K562 (cell line): ENCODE measurements around the gene DGAT2. TPM values are rescaled to one million over a fixed set of nuclear protein-coding genes. Genes with fewer than 3 reads are reported as not detected.

Experiments
- ATAC-seq: fragments of 200-7000 bp; cut with Tn5 transposase; 3 replicates; pipeline ENCODE4 v1.9.1; 2020; ENCODE audit warnings: moderate library complexity
- BruUV-seq: library from RNA; stranded (reverse); fragments of 400-500 nt; replicated peaks from 2 replicates; lab custom pipeline; 2021; lab: Mats Ljungman, UMichigan
- CTCF ChIA-PET: fragments of 300-600 bp; formaldehyde crosslinking; extraction: SDS; loops from one replicate; lab custom pipeline; 2021; ENCODE audit warnings: low intra/inter-chr PET ratio; lab: Yijun Ruan, JAX
- POLR2A ChIA-PET: fragments of 300-600, 350-650 bp; sonication (Branson Sonifier 250); formaldehyde crosslinking; extraction: SDS; loops from one replicate; lab custom pipeline; 2021; ENCODE audit warnings: antibody characterized with exemption, inconsistent platforms; lab: Yijun Ruan, JAX
- DNase-seq, 4 experiments: peaks; one replicate each; pipeline versions ENCODE4 v3.0.0 to v3.0.0-alpha.2; 2011 to 2018; ENCODE audit warnings: low spot score in 3 of 4, mixed read lengths in 3 of 4; ENCODE audit errors: extremely low read depth in 1 of 4
- FAIRE-seq: peaks from 2 replicates; lab custom pipeline; 2011; peaks lifted over from hg19 to GRCh38; lab: Jason Lieb, UNC
- H2AFZ ChIP-seq: 2 replicates; pipeline ENCODE4 v1.6.0; 2011; ENCODE audit warnings: low read depth, low read length, control low read depth, inconsistent platforms
- H3K27ac ChIP-seq: fragments of 200-600 bp; 3 replicates; pipeline ENCODE4 v1.8.0; 2011; ENCODE audit warnings: low read depth, mild to moderate bottlenecking, control low read depth, inconsistent platforms, low read length, moderate library complexity, mixed read lengths; ENCODE audit errors: extremely low read depth
- H3K27me3 ChIP-seq, 2 experiments: fragments of 300-600 bp in 1 of 2; 2 replicates in 1 of 2; 3 replicates in 1 of 2; pipeline versions ENCODE4 v1.6.0 to v1.8.0; 2011; ENCODE audit warnings: inconsistent platforms in 2 of 2, low read length in 2 of 2, mild to moderate bottlenecking in 1 of 2, mixed read lengths in 1 of 2, moderate library complexity in 1 of 2; ENCODE audit not compliant: control insufficient read depth in 2 of 2, insufficient read depth in 2 of 2
- H3K36me3 ChIP-seq: fragments of 300-600 bp; 3 replicates; pipeline ENCODE4 v1.8.0; 2011; ENCODE audit warnings: mild to moderate bottlenecking, low read length, inconsistent platforms; ENCODE audit not compliant: control insufficient read depth, insufficient read depth
- H3K4me1 ChIP-seq, 2 experiments: fragments of 200-600 bp in 1 of 2; replicated peaks in 1 of 2; 2 replicates in 1 of 2; 3 replicates in 1 of 2; pipeline versions ENCODE4 v1.5.1 to v1.8.0; 2011; ENCODE audit warnings: inconsistent platforms in 2 of 2, low read length in 2 of 2, mild to moderate bottlenecking in 1 of 2, mixed read lengths in 1 of 2, moderate library complexity in 1 of 2; ENCODE audit not compliant: control insufficient read depth in 2 of 2, insufficient read depth in 2 of 2
- H3K4me2 ChIP-seq: 2 replicates; pipeline ENCODE4 v1.6.1; 2011; ENCODE audit warnings: low read length, control low read depth, inconsistent platforms, mixed read lengths; ENCODE audit not compliant: insufficient read depth
- H3K4me3 ChIP-seq: fragments of 200-600 bp; sonication (generic), shearing (Covaris generic); 2 replicates; pipeline ENCODE4 v1.5.1; 2016; ENCODE audit warnings: control low read depth, inconsistent platforms
- H3K79me2 ChIP-seq: fragments of 200-600 bp; 3 replicates; pipeline ENCODE4 v1.8.0; 2011; ENCODE audit warnings: low read length, inconsistent platforms; ENCODE audit not compliant: control insufficient read depth, insufficient read depth
- H3K9ac ChIP-seq, 2 experiments: 2 replicates each; pipeline versions ENCODE4 v1.6.0 to v1.6.1; 2011; ENCODE audit warnings: low read depth in 2 of 2, low read length in 2 of 2, control low read depth in 1 of 2, inconsistent platforms in 1 of 2, mild to moderate bottlenecking in 1 of 2, mixed read lengths in 1 of 2; ENCODE audit not compliant: insufficient read depth in 1 of 2
- H3K9me1 ChIP-seq: one replicate; pipeline ENCODE4 v1.6.0; 2011; ENCODE audit warnings: inconsistent platforms, mild to moderate bottlenecking, low read length, moderate library complexity; ENCODE audit not compliant: control insufficient read depth, insufficient read depth
- H3K9me3 ChIP-seq: replicated peaks from 2 replicates; pipeline ENCODE4 v1.5.1; 2011; ENCODE audit warnings: low read depth, low read length, inconsistent platforms; ENCODE audit not compliant: control insufficient read depth, insufficient read depth
- H4K20me1 ChIP-seq: replicated peaks from 2 replicates; pipeline ENCODE4 v1.6.1; 2011; ENCODE audit warnings: low read length, inconsistent platforms, mixed read lengths; ENCODE audit not compliant: control insufficient read depth, insufficient read depth
- CBFA2T3 ChIP-seq: fragments of 450-650 bp; IDR thresholded peaks from 2 replicates; pipeline ENCODE4 v1.6.1; 2017
- DACH1 ChIP-seq: fragments of 450-650 bp; IDR thresholded peaks from 2 replicates; pipeline ENCODE4 v1.6.1; 2018; ENCODE audit not compliant: partially characterized antibody
- EGR1 ChIP-seq: fragments of 450-650 bp; conservative IDR thresholded peaks from 2 replicates; pipeline ENCODE4 v1.6.1; 2017; ENCODE audit warnings: mild to moderate bottlenecking
- HMGXB4 ChIP-seq: sonication (generic); formaldehyde crosslinking; IDR thresholded peaks from 2 replicates; pipeline ENCODE4 v1.8.1; 2023; ENCODE audit warnings: mild to moderate bottlenecking, missing genetic modification reagents
- JUNB ChIP-seq: fragments of 450-650 bp; formaldehyde crosslinking; conservative IDR thresholded peaks from 2 replicates; pipeline ENCODE4 v1.4.0; 2020; ENCODE audit warnings: mild to moderate bottlenecking
- MTF1 ChIP-seq: fragments of 250-450 bp; sonication (Bioruptor Pico); IDR thresholded peaks from 2 replicates; pipeline ENCODE4 v1.9.0; 2021; ENCODE audit warnings: moderate library complexity, mild to moderate bottlenecking, inconsistent platforms, borderline replicate concordance
- PHTF2 ChIP-seq: fragments of 250-450 bp; sonication (Bioruptor Pico); IDR thresholded peaks from 2 replicates; pipeline ENCODE4 v1.5.0; 2021; ENCODE audit warnings: mild to moderate bottlenecking
- ZNF696 ChIP-seq: fragments of 250-450 bp; sonication (Bioruptor Pico); conservative IDR thresholded peaks from 2 replicates; pipeline ENCODE4 v1.4.0; 2020; ENCODE audit warnings: mild to moderate bottlenecking, moderate library complexity
- WGBS: fragments of 100-300 bp; shearing (Covaris generic); methylation state at CpG from one replicate; pipeline ENCODE4 v1.1.6; 2016; ENCODE audit warnings: low coverage, mixed read lengths; ENCODE audit not compliant: insufficient coverage; ENCODE audit errors: missing lambda C conversion rate; 5-methylcytosine and 5-hydroxymethylcytosine counted together
- in situ Hi-C: fragments of 300-500 bp; cut with MboI; formaldehyde crosslinking; loops from 4 replicates; pipeline ENCODE4 v1.15.0; 2018; ENCODE audit warnings: inconsistent platforms, mixed read lengths
- intact Hi-C: fragments of 100-400 bp; cut with micrococcal nuclease; formaldehyde crosslinking; loops from 2 replicates; pipeline ENCODE4 v1.14.2; 2022
- polyA plus RNA-seq, 8 experiments: library from polyadenylated mRNA; depleted of rRNA in 4 of 8; stranded (reverse) in 5 of 8; unstranded in 3 of 8; fragments of >200 nt; fragmentation: Nextera tagmentation in 2 of 8; fragmentation: Illumina TruSeq in 1 of 8; extraction: Ambion mirVana in 2 of 8; extraction: Trizol in 1 of 8; gene quantifications; 2 replicates each; pipeline versions ENCODE4 v1.2.1 to v1.2.3, GENCODE V29; 2011 to 2014; ENCODE audit warnings: inconsistent platforms in 1 of 8, missing spikeins in 1 of 8
- total RNA-seq, 7 experiments: library from RNA; depleted of rRNA in 6 of 7; stranded (reverse); fragments of >200 nt in 6 of 7; fragmentation: Illumina TruSeq in 2 of 7; extraction: Trizol in 2 of 7; gene quantifications; 2 replicates each; pipeline versions ENCODE4 v1.2.1 to v1.2.3, GENCODE V29; 2011 to 2021; ENCODE audit warnings: low replicate concordance in 1 of 7

Gene DGAT2
- total and polyA plus RNA-seq, 9 of the 15 experiments (the other 6 are each of a cell fraction or from before 2014, with no cell fraction given): 0.68 to 2.8 (median 1.8) TPM

- Histone ChIP-seq H3K9me3 (no peaks in the 10 kb centered on the region), H3K4me3 (no peak overlapping the region), H3K9ac (no peak overlapping the region), H3K27ac (no peak overlapping the region), H3K36me3 (no peaks in the 10 kb centered on the region), H3K4me2 (no peak overlapping the region), H3K27me3 (peaks cover 3 to 28% of the 10 kb centered on the region in 2 experiments; a peak in 3 of 5 replicates), H3K4me1 (0 out of 5 replicates have a peak, but pooled peaks cover 0 to 3% of the 10 kb centered on the region in 2 experiments), H4K20me1 (no peaks in the 10 kb centered on the region), H3K79me2 (no peaks in the 10 kb centered on the region), H3K9me1 (no peaks in the 10 kb centered on the region)
- 20% methylated on average over 13 of the region's 13 CpGs for WGBS
- in situ Hi-C loops: loop anchor here (10.0 kb wide), 1 partner anchor 139 kb away; no protein-coding TSS in a partner anchor
- FAIRE-seq (no peak), DNase-seq (no peak)
- intact Hi-C loops: loop anchor here (10.0 kb wide), 1 partner anchor 429 kb away; no protein-coding TSS in a partner anchor
- CTCF ChIA-PET: no interaction called here
- BruUV-seq: no TSS peak
- POLR2A ChIA-PET: interaction anchor here (1.4 kb wide), 1 partner anchor 9 kb away, joined by 5 read pairs; no protein-coding TSS in a partner anchor
- TF ChIP-seq ZNF696: no peak
- no peak for TF ChIP-seq EGR1
- no peak for TF ChIP-seq HMGXB4
- TF ChIP-seq CBFA2T3: no peak
- no peak for TF ChIP-seq JUNB (CRISPR knock-in tag)
- no peak for TF ChIP-seq DACH1
- TF ChIP-seq PHTF2 (CRISPR knock-in tag): no peak
- TF ChIP-seq MTF1 (CRISPR knock-in tag): no peak
- TF ChIP-seq, all 486 proteins: peak for 0
- no peak for ATAC-seq
- H2AFZ ChIP-seq: no peak overlapping the region
These were observed 42.8 kb upstream of the DGAT2 start for GRCh38 chr11:75725547-75726320.
